Activated CD4-positive, alpha-beta T cell treated with anti-CD3 and anti-CD28 coated beads for 36 hours (primary cell): ENCODE results near the gene IFI27L1. TPM values are rescaled to one million over a fixed set of nuclear protein-coding genes. Genes with fewer than 3 reads are reported as not detected.

Experiments
- ATAC-seq: fragments of 200-7000 bp; cut with Tn5 transposase; one replicate; pipeline ENCODE4 v1.10.0; 2021; ENCODE audit warnings: mild to moderate bottlenecking, moderate library complexity
- CTCF ChIA-PET: fragments of 350-600 bp; sonication (Branson Sonifier 250); formaldehyde crosslinking; loops from one replicate; lab custom pipeline; 2021; ENCODE audit warnings: antibody characterized with exemption; lab: Charles Lee
- POLR2A ChIA-PET: fragments of 350-600 bp; sonication (Branson Sonifier 250); formaldehyde crosslinking; loops from one replicate; lab custom pipeline; 2021; ENCODE audit warnings: antibody characterized with exemption, inconsistent platforms; lab: Charles Lee
- DNase-seq: peaks from one replicate; pipeline ENCODE4 v3.0.0-alpha.2; 2020
- H3K27ac Mint-ChIP-seq: one replicate; pipeline ENCODE4 v1.8.0; 2021; ENCODE audit warnings: mixed read lengths
- H3K27me3 Mint-ChIP-seq: one replicate; pipeline ENCODE4 v1.8.0; 2021; ENCODE audit warnings: mixed read lengths
- H3K36me3 Mint-ChIP-seq: one replicate; pipeline ENCODE4 v1.8.0; 2021; ENCODE audit warnings: low read depth, mixed read lengths
- H3K4me1 Mint-ChIP-seq: one replicate; pipeline ENCODE4 v1.8.0; 2021; ENCODE audit warnings: mixed read lengths
- H3K4me3 Mint-ChIP-seq: one replicate; pipeline ENCODE4 v1.8.0; 2021; ENCODE audit warnings: mild to moderate bottlenecking, moderate library complexity, mixed read lengths
- H3K9me3 Mint-ChIP-seq: one replicate; pipeline ENCODE4 v1.8.0; 2021; ENCODE audit warnings: low read depth, mixed read lengths
- intact Hi-C, 2 experiments: fragments of 100-400 bp; cut with DNase I in 1 of 2; cut with micrococcal nuclease in 1 of 2; formaldehyde crosslinking; loops; one replicate each; pipeline versions ENCODE4 v1.14.2 to v1.15.1; 2022 to 2024; cut with DNase I, micrococcal nuclease
- total RNA-seq, 2 experiments: library from RNA; stranded (reverse); gene quantifications; one replicate each; pipeline ENCODE4 v1.2.3, GENCODE V29; 2021

The IFI27L1 gene
- total RNA-seq, 2 experiments from 2014 or later, result 22.3 to 27.1 TPM

- intact Hi-C loops, result loop anchor here (2.0 to 10.0 kb wide), 6 partner anchors 95 to 1452 kb away; partner anchors contain the start of genes PPP4R4 (in 2 of the 2), BTBD7 (in 1 of the 2) and DICER1 (in 1 of the 2)
- DNase-seq (peak; percentile 23), ATAC-seq (no peak)
- Mint-ChIP-seq H3K9me3 (peaks cover 5% of the 10 kb centered on the region), H3K36me3 (peaks cover 55% of the 10 kb centered on the region), H3K4me3 (peak overlapping the region; percentile 99), H3K27me3 (no peaks in the 10 kb centered on the region), H3K27ac (peak overlapping the region; percentile 100), H3K4me1 (peaks cover 54% of the 10 kb centered on the region)
- CTCF ChIA-PET, result interaction anchor here (0.7 to 4.6 kb wide), 5 partner anchors 11 to 57 kb away, joined by 3 to 24 read pairs (median 10); no protein-coding TSS in a partner anchor
- POLR2A ChIA-PET, result interaction anchor here (1.3 kb wide), 1 partner anchor 141 kb away, joined by 3 read pairs; no protein-coding TSS in a partner anchor
These were observed 1.1 kb upstream of the IFI27L1 start for GRCh38 chr14:94079891-94080620.

GRCh38 chr14:94081386-94081820, 293 bp downstream of the IFI27L1 start:
- ChIA-PET CTCF (interaction anchor here (0.6 to 4.6 kb wide), 12 partner anchors 9 to 142 kb away, joined by 3 to 24 read pairs (median 4); partner anchors contain the start of gene OTUB2), POLR2A (interaction anchor here (0.6 to 1.6 kb wide), 7 partner anchors 28 to 1456 kb away, joined by 3 to 6 read pairs (median 3); partner anchors contain the start of gene IFI27L2)
- intact Hi-C loops, result loop anchor here (1.0 to 5.0 kb wide), 9 partner anchors 48 to 1451 kb away; partner anchors contain the start of genes IFI27L2 (in 2 of the 2), OTUB2 (in 2 of the 2), PPP4R4 (in 2 of the 2) and BTBD7 (in 1 of the 2)
- Mint-ChIP-seq H3K4me1 (peaks cover 43% of the 10 kb centered on the region), H3K4me3 (peak overlapping the region; percentile 99), H3K9me3 (no peaks in the 10 kb centered on the region), H3K27ac (peak overlapping the region; percentile 92), H3K27me3 (no peaks in the 10 kb centered on the region), H3K36me3 (peaks cover 42% of the 10 kb centered on the region)
- ATAC-seq (peak; percentile 49), DNase-seq (peak; percentile 24)

- no peaks in the 10 kb centered on the region for H3K27me3 Mint-ChIP-seq
- no peaks in the 10 kb centered on the region for H3K9me3 Mint-ChIP-seq
- H3K4me3 Mint-ChIP-seq, result no peak overlapping the region
- ChIA-PET POLR2A (no interaction called here), CTCF (no interaction called here)
- peaks cover 5% of the 10 kb centered on the region for H3K36me3 Mint-ChIP-seq
- no peak for ATAC-seq
- H3K4me1 Mint-ChIP-seq, result peaks cover 4% of the 10 kb centered on the region
- H3K27ac Mint-ChIP-seq, result no peak overlapping the region
- intact Hi-C loops, result no loop called here
- DNase-seq, result no peak
These were observed 6.8 kb downstream of the IFI27L1 start for GRCh38 chr14:94087891-94088290.

- H3K27ac Mint-ChIP-seq, result no peak overlapping the region
- intact Hi-C loops, result no loop called here
These were observed 7.4 kb downstream of the IFI27L1 start for GRCh38 chr14:94088516-94088915.

GRCh38 chr14:94089479-94089878, 8.4 kb downstream of the IFI27L1 start:
- no peaks in the 10 kb centered on the region for H3K27me3 Mint-ChIP-seq
- no peaks in the 10 kb centered on the region for H3K4me1 Mint-ChIP-seq
- no peak overlapping the region for H3K27ac Mint-ChIP-seq
- DNase-seq (no peak), ATAC-seq (no peak)
- no peaks in the 10 kb centered on the region for H3K36me3 Mint-ChIP-seq
- no peak overlapping the region for H3K4me3 Mint-ChIP-seq
- ChIA-PET CTCF (interaction anchor here (1.0 kb wide), 1 partner anchor 8 kb away, joined by 4 read pairs; the partner anchor contains the start of genes DDX24 and IFI27L1), POLR2A (no interaction called here)
- no peaks in the 10 kb centered on the region for H3K9me3 Mint-ChIP-seq
- intact Hi-C loops, result no loop called here

More at GRCh38 chr14:94088516-94088915, 7.4 kb downstream of the IFI27L1 start:
- Mint-ChIP-seq H3K9me3 (no peaks in the 10 kb centered on the region), H3K4me1 (no peaks in the 10 kb centered on the region), H3K4me3 (no peak overlapping the region), H3K36me3 (no peaks in the 10 kb centered on the region), H3K27me3 (no peaks in the 10 kb centered on the region)
- ChIA-PET CTCF (no interaction called here), POLR2A (no interaction called here)
- ATAC-seq (no peak), DNase-seq (no peak)

- CTCF ChIA-PET, result no interaction called here
- intact Hi-C loops, result no loop called here
- no peaks in the 10 kb centered on the region for H3K9me3 Mint-ChIP-seq
- H3K27ac Mint-ChIP-seq, result no peak overlapping the region
- POLR2A ChIA-PET, result no interaction called here
- DNase-seq (no peak), ATAC-seq (no peak)
- no peaks in the 10 kb centered on the region for H3K4me1 Mint-ChIP-seq
- no peaks in the 10 kb centered on the region for H3K36me3 Mint-ChIP-seq
- no peaks in the 10 kb centered on the region for H3K27me3 Mint-ChIP-seq
- H3K4me3 Mint-ChIP-seq, result no peak overlapping the region
These were observed 12.3 kb downstream of the IFI27L1 start for GRCh38 chr14:94093418-94093817.

GRCh38 chr14:94097091-94097490, 16.0 kb downstream of the IFI27L1 start:
- Mint-ChIP-seq H3K4me1 (no peaks in the 10 kb centered on the region), H3K4me3 (no peak overlapping the region), H3K27ac (no peak overlapping the region), H3K9me3 (no peaks in the 10 kb centered on the region), H3K27me3 (no peaks in the 10 kb centered on the region), H3K36me3 (no peaks in the 10 kb centered on the region)
- POLR2A ChIA-PET, result no interaction called here
- ATAC-seq (no peak), DNase-seq (no peak)
- CTCF ChIA-PET, result no interaction called here
- intact Hi-C loops, result no loop called here

- no peak overlapping the region for H3K4me3 Mint-ChIP-seq
- ChIA-PET CTCF (interaction anchor here (1.6 kb wide), 1 partner anchor 159 kb away, joined by 8 read pairs; no protein-coding TSS in a partner anchor), POLR2A (no interaction called here)
- ATAC-seq (no peak), DNase-seq (no peak)
- intact Hi-C loops, result no loop called here
- no peaks in the 10 kb centered on the region for H3K27me3 Mint-ChIP-seq
- H3K27ac Mint-ChIP-seq, result no peak overlapping the region
- no peaks in the 10 kb centered on the region for H3K4me1 Mint-ChIP-seq
- H3K36me3 Mint-ChIP-seq, result no peaks in the 10 kb centered on the region
- H3K9me3 Mint-ChIP-seq, result no peaks in the 10 kb centered on the region
These were observed 17.3 kb downstream of the IFI27L1 start for GRCh38 chr14:94098326-94098992.

GRCh38 chr14:94099006-94099405, 17.9 kb downstream of the IFI27L1 start:
- Mint-ChIP-seq H3K4me1 (no peaks in the 10 kb centered on the region), H3K36me3 (no peaks in the 10 kb centered on the region), H3K4me3 (no peak overlapping the region), H3K27ac (no peak overlapping the region), H3K9me3 (no peaks in the 10 kb centered on the region), H3K27me3 (no peaks in the 10 kb centered on the region)
- POLR2A ChIA-PET, result no interaction called here
- intact Hi-C loops, result no loop called here
- CTCF ChIA-PET, result interaction anchor here (1.1 to 1.6 kb wide), 2 partner anchors 128 to 159 kb away, joined by 3 to 8 read pairs; no protein-coding TSS in a partner anchor
- ATAC-seq (no peak), DNase-seq (no peak)

GRCh38 chr14:94100847-94101246, 19.7 kb downstream of the IFI27L1 start:
- no peak overlapping the region for H3K4me3 Mint-ChIP-seq
- intact Hi-C loops, result no loop called here
- DNase-seq (no peak), ATAC-seq (no peak)
- H3K27ac Mint-ChIP-seq, result no peak overlapping the region
- H3K4me1 Mint-ChIP-seq, result no peaks in the 10 kb centered on the region
- H3K27me3 Mint-ChIP-seq, result no peaks in the 10 kb centered on the region
- H3K9me3 Mint-ChIP-seq, result no peaks in the 10 kb centered on the region
- no peaks in the 10 kb centered on the region for H3K36me3 Mint-ChIP-seq
- ChIA-PET CTCF (interaction anchor here (0.6 to 1.9 kb wide), 5 partner anchors 34 to 169 kb away, joined by 3 to 6 read pairs (median 3); no protein-coding TSS in a partner anchor), POLR2A (no interaction called here)

GRCh38 chr14:94101748-94102147, 20.6 kb downstream of the IFI27L1 start:
- ATAC-seq (no peak), DNase-seq (no peak)
- Mint-ChIP-seq H3K27ac (no peak overlapping the region), H3K36me3 (no peaks in the 10 kb centered on the region), H3K27me3 (no peaks in the 10 kb centered on the region), H3K4me1 (no peaks in the 10 kb centered on the region), H3K9me3 (no peaks in the 10 kb centered on the region), H3K4me3 (no peak overlapping the region)
- intact Hi-C loops, result no loop called here
- ChIA-PET POLR2A (no interaction called here), CTCF (no interaction called here)
